D341Med (cell line): Measurements from ENCODE around the gene S100A5.
"Not testable (repeated sequence)": the region's sequence is repeated elsewhere in the genome, so short reads cannot be mapped to it uniquely, and the experiment has no call there.

ENCODE experiments used
- DNase-seq: peaks from one replicate; pipeline ENCODE4 v3.0.0; 2012; ENCODE audit warnings: low spot score

Gene S100A5

GRCh38 chr1:153532769-153533599 is 7.8 kb downstream of the S100A5 start:
- peak; percentile 82 for DNase-seq

- no peak for DNase-seq
Observed at GRCh38 chr1:153532181-153532580, 8.6 kb downstream of the S100A5 start.

GRCh38 chr1:153531638-153532037 is 9.1 kb downstream of the S100A5 start:
- DNase-seq, result no peak

- no peak for DNase-seq
Observed at GRCh38 chr1:153527683-153528040, 13.1 kb downstream of the S100A5 start.

GRCh38 chr1:153527023-153527682 is 13.6 kb downstream of the S100A5 start:
- no peak for DNase-seq

- no peak for DNase-seq
Observed at GRCh38 chr1:153526132-153526543, 14.6 kb downstream of the S100A5 start.

GRCh38 chr1:153525088-153525728 is 15.5 kb downstream of the S100A5 start:
- DNase-seq, result peak; percentile 33

- DNase-seq, result not testable (repeated sequence)
Observed at GRCh38 chr1:153522353-153523048, 18.2 kb downstream of the S100A5 start.

- not testable (repeated sequence) for DNase-seq
Observed at GRCh38 chr1:153521808-153522207, 18.9 kb downstream of the S100A5 start.

GRCh38 chr1:153520818-153521476 is 19.8 kb downstream of the S100A5 start:
- no peak for DNase-seq

GRCh38 chr1:153520137-153520691 is 20.5 kb downstream of the S100A5 start:
- DNase-seq, result not testable (repeated sequence)

- DNase-seq, result no peak
Observed at GRCh38 chr1:153519242-153519641, 21.5 kb downstream of the S100A5 start.

- DNase-seq, result peak; percentile 25
Observed at GRCh38 chr1:153515504-153516394, 25.0 kb downstream of the S100A5 start.

- peak; percentile 20 for DNase-seq
Observed at GRCh38 chr1:153513666-153514065, 27.1 kb downstream of the S100A5 start.

- DNase-seq, result no peak
Observed at GRCh38 chr1:153513023-153513422, 27.7 kb downstream of the S100A5 start.

GRCh38 chr1:153510984-153511410 is 29.7 kb downstream of the S100A5 start:
- peak; percentile 93 for DNase-seq

GRCh38 chr1:153509729-153510354 is 30.9 kb downstream of the S100A5 start:
- DNase-seq, result peak; percentile 86

GRCh38 chr1:153509036-153509435 is 31.7 kb downstream of the S100A5 start:
- DNase-seq, result no peak

GRCh38 chr1:153507926-153508583 is 32.7 kb downstream of the S100A5 start:
- no peak for DNase-seq
